Pancreas (tissue), 10 donors: ENCODE results near the gene APOO. TPM values are rescaled to one million over a fixed set of nuclear protein-coding genes. Genes with fewer than 3 reads are reported as not detected.

ENCODE experiments used
- ATAC-seq, 4 donors: fragments of 200-7000 bp; cut with Tn5 transposase; one replicate each; pipeline versions ENCODE4 v1.8.0 to v1.9.1; 2020; ENCODE audit warnings: mild to moderate bottlenecking in 4 of 4, moderate library complexity in 4 of 4
- DNase-seq, 6 donors: peaks; one replicate each; pipeline ENCODE4 v3.0.0-alpha.2; 2020
- FAIRE-seq: peaks from 2 replicates; lab custom pipeline; 2012; peaks lifted over from hg19 to GRCh38; lab: Jason Lieb, UNC
- H3K27ac ChIP-seq, 4 donors: fragments of 200-600 bp; sonication (generic); 1 replicate in 3 of 4; 2 replicates in 1 of 4; pipeline versions ENCODE4 v1.5.0 to v1.8.0; 2020
- H3K27me3 ChIP-seq, 4 donors: fragments of 200-600 bp; one replicate each; pipeline ENCODE4 v1.8.0; 2021
- H3K36me3 ChIP-seq, 3 donors: fragments of 200-600 bp; sonication (generic) in 1 of 3; one replicate each; pipeline versions ENCODE4 v1.5.0 to v1.8.0; 2020 to 2021
- H3K4me1 ChIP-seq, 3 donors: fragments of 200-600 bp; one replicate each; pipeline ENCODE4 v1.8.0; 2021
- H3K4me3 ChIP-seq, 4 donors: fragments of 200-600 bp; sonication (generic) in 2 of 4; one replicate each; pipeline versions ENCODE4 v1.5.0 to v1.8.0; 2020 to 2021
- H3K9me3 ChIP-seq, 4 donors: fragments of 200-600 bp; one replicate each; pipeline ENCODE4 v1.8.0; 2021
- CTCF ChIP-seq, 4 donors: fragments of 200-600 bp; sonication (generic) in 3 of 4; IDR thresholded peaks; one replicate each; pipeline versions ENCODE4 v1.5.0 to v1.8.0; 2021; ENCODE audit warnings: antibody characterized with exemption in 4 of 4
- WGBS, 2 donors: extraction: QIAGEN DNeasy Blood & Tissue Kit; methylation state at CpG; one replicate each; pipeline ENCODE4 v1.1.7; 2013; 5-methylcytosine and 5-hydroxymethylcytosine counted together
- intact Hi-C, 3 donors: fragments of 100-400 bp; cut with DNase I; formaldehyde crosslinking; loops; one replicate each; pipeline versions ENCODE4 v1.11.1 to v1.14.2; 2022
- polyA plus RNA-seq, 2 donors: library from polyadenylated mRNA; stranded (reverse); fragments of 200-250 nt; gene quantifications; one replicate each; pipeline ENCODE4 v1.2.3, GENCODE V29; 2013
- total RNA-seq, 6 donors: library from RNA; stranded (reverse); fragmentation: NEBNext Ultra II Directional in 4 of 6; extraction: Animal tissue kit (Norgen Biotek cat#: 25700) in 4 of 6; gene quantifications; one replicate each; pipeline versions ENCODE4 v1.2.1 to v1.2.4, GENCODE V29; 2021 to 2023
- donor health status: healthy with polysubstance abuse.
- donor health status: DM: no; HTN: no; CAD: no; lungs with moderate emphysema.
- donor health status: DM: no; HTN: no; CAD: no.
- donor health status: control.
- donor health status: control.
- donor health status: Bipolar disorder and iron deficiency.
- donor health status: DM: yes; HTN: yes; CAD: no.
- donor health status: DM: no; HTN: no; CAD: no.
- donor health status: DM: no; HTN: no; CAD: no.
- donor health status: DM: yes; HTN: yes; CAD: no.

Gene APOO
- total and polyA plus RNA-seq, 8 donors: 4.8 to 16.9 (median 8.9) TPM

GRCh38 chrX:23901805-23902204 lies 5.9 kb downstream of the APOO start:
- DNase-seq (peak in 3 of 6 donors; percentile 43 to 54 (median 44)), FAIRE-seq (peak; percentile 20), ATAC-seq (peak; percentile 83 to 93 (median 90))
- peak overlapping the region in 2 of 4 donors; percentile 50 to 67 for H3K27ac ChIP-seq
- H3K4me3 ChIP-seq: peak overlapping the region in 1 of 4 donors; percentile 11
- WGBS, 2 donors: 7 to 43% methylated on average over 1 of the region's 1 CpG
- H3K36me3 ChIP-seq: no peaks in the 10 kb centered on the region
- H3K27me3 ChIP-seq: no peaks in the 10 kb centered on the region
- intact Hi-C loops: loop anchor here in 2 of 3 donors (5.0 to 10.0 kb wide), 2 partner anchors 120 to 127 kb away; partner anchors contain the start of gene SAT1 (in 1 of the 2)
- no peaks in the 10 kb centered on the region for H3K9me3 ChIP-seq
- TF ChIP-seq CTCF (IDR thresholded peaks at IDR 0.05): peak in 1 of 4 donors; percentile 14
- H3K4me1 ChIP-seq: peaks cover 0 to 6% (median 0%) of the 10 kb centered on the region in 3 donors

- TF ChIP-seq CTCF (IDR thresholded peaks at IDR 0.05): no peak
- peaks cover 0 to 4% (median 1%) of the 10 kb centered on the region in 3 donors for H3K4me1 ChIP-seq
- H3K4me3 ChIP-seq: no peak overlapping the region
- intact Hi-C loops: loop anchor here in 2 of 3 donors (5.0 to 10.0 kb wide), 2 partner anchors 119 to 126 kb away; partner anchors contain the start of gene SAT1 (in 1 of the 2)
- no peaks in the 10 kb centered on the region for H3K27me3 ChIP-seq
- FAIRE-seq (no peak), ATAC-seq (peak in 3 of 4 donors; percentile 20 to 51 (median 44)), DNase-seq (no peak)
- peak overlapping the region in 2 of 4 donors; percentile 50 to 67 for H3K27ac ChIP-seq
- WGBS, 2 donors: 75 to 76% methylated on average over 3 of the region's 3 CpGs
- H3K36me3 ChIP-seq: no peaks in the 10 kb centered on the region
- no peaks in the 10 kb centered on the region for H3K9me3 ChIP-seq
These were observed 6.7 kb downstream of the APOO start for GRCh38 chrX:23901060-23901459.

GRCh38 chrX:23900220-23900797 lies 7.4 kb downstream of the APOO start:
- no peak for DNase-seq
- H3K9me3 ChIP-seq: no peaks in the 10 kb centered on the region
- no peak for FAIRE-seq
- no peak for TF ChIP-seq CTCF (IDR thresholded peaks at IDR 0.05)
- no peak overlapping the region for H3K4me3 ChIP-seq
- intact Hi-C loops: loop anchor here in 2 of 3 donors (5.0 to 10.0 kb wide), 2 partner anchors 118 to 126 kb away; partner anchors contain the start of gene SAT1 (in 1 of the 2)
- H3K36me3 ChIP-seq: no peaks in the 10 kb centered on the region
- WGBS, 2 donors: 70 to 74% methylated on average over 12 of the region's 12 CpGs
- ATAC-seq: no peak
- H3K4me1 ChIP-seq: peaks cover 0 to 4% (median 0%) of the 10 kb centered on the region in 3 donors
- no peak overlapping the region for H3K27ac ChIP-seq
- no peaks in the 10 kb centered on the region for H3K27me3 ChIP-seq

DNA sequence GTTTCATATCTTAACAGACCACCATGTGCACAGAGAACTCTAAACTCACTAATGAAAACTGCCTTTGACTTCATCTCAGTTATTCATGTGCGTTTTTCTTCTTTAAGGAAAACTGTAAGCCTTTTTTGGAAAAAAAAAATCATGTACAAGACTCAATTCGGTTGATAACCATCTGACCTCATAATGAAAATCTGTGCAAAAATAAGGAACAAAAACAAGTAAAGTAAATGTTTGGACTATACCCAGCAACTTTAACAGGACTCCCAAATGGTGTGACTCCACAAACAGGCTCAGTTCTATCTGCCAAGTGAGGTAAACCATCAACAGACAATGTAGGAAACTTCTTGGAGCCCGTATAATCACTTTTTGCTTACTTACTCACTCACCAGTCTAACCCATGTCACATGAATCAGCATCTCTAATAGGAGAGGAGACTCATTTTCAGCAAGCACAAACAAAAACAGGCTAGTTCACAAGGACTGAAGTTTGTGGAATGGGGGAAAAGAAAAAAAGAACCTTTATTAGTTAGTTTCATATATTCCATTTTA lies 9.3 kb downstream of the APOO start:
- intact Hi-C loops: no loop called here
- DNase-seq: no peak
- ATAC-seq: no peak
- Histone ChIP-seq H3K27me3 (no peaks in the 10 kb centered on the region), H3K36me3 (no peaks in the 10 kb centered on the region), H3K9me3 (no peaks in the 10 kb centered on the region), H3K27ac (no peak overlapping the region), H3K4me3 (no peak overlapping the region), H3K4me1 (peaks cover 0 to 4% (median 0%) of the 10 kb centered on the region in 3 donors)
- WGBS, 2 donors: 52 to 64% methylated on average over 3 of the region's 3 CpGs
- FAIRE-seq: no peak
- TF ChIP-seq CTCF (IDR thresholded peaks at IDR 0.05): no peak
